Activated CD4-positive, CD25-positive, alpha-beta regulatory T cell treated with anti-CD3 and anti-CD28 coated beads, Interleukin-2, amount 50 U/mL, for 24 hours (primary cell): ENCODE results near the gene DNAI2.

Source experiments
- ATAC-seq, 2 donors: fragments of 150-1000 bp; cut with Tn5 transposase; one replicate each; pipeline ENCODE4 v1.10.0; 2021; ENCODE audit warnings: mild to moderate bottlenecking in 1 of 2, moderate library complexity in 1 of 2

Gene DNAI2

DNA sequence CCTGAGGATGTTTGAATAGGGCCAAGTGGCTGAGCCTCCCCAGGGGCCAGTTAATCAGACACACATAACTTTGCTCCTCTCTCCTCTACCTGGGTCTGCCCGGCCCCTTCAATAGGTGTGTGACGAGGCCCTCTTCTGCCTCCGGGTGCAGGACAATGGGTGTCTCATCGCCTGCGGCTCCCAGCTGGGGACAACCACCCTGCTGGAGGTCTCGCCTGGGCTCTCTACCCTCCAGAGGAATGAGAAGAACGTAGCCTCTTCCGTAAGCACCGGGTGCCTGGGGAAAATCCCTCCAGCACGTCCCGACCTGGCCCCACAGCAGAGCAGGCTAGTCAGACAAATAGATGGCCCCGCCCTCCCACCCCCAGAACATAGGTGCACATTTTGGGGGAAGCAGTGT, 35.9 kb downstream of the DNAI2 start:
- no peak for ATAC-seq

GRCh38 chr17:74314877-74315276, 40.8 kb downstream of the DNAI2 start:
- no peak for ATAC-seq

- ATAC-seq, result no peak
Observed at GRCh38 chr17:74316220-74316619, 42.2 kb downstream of the DNAI2 start.

GRCh38 chr17:74317071-74317470, 43.0 kb downstream of the DNAI2 start:
- no peak for ATAC-seq

GRCh38 chr17:74318391-74318790, 44.4 kb downstream of the DNAI2 start:
- ATAC-seq, result no peak

DNA sequence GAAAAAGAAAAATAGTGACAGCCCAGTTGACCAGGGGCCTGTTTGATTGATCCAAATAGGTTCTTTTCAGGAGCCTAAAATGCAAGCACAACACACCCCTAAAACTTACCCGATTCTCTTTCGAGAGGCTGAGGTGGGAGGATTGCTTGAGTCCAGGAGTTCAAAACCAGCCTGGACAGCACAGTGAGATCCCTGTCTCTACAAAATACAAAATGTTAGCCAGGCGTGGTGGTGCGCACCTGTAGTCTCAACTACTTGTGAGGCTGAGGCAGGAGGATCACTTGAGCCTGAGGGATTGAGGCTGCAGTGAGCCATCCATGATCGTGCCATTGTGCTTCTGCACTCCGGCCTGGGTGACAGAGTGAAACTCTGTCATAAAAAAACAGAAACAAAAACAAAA, 50.5 kb downstream of the DNAI2 start:
- ATAC-seq, result no peak

- ATAC-seq, result no peak
Observed at GRCh38 chr17:74325376-74325742, 51.3 kb downstream of the DNAI2 start.

DNA sequence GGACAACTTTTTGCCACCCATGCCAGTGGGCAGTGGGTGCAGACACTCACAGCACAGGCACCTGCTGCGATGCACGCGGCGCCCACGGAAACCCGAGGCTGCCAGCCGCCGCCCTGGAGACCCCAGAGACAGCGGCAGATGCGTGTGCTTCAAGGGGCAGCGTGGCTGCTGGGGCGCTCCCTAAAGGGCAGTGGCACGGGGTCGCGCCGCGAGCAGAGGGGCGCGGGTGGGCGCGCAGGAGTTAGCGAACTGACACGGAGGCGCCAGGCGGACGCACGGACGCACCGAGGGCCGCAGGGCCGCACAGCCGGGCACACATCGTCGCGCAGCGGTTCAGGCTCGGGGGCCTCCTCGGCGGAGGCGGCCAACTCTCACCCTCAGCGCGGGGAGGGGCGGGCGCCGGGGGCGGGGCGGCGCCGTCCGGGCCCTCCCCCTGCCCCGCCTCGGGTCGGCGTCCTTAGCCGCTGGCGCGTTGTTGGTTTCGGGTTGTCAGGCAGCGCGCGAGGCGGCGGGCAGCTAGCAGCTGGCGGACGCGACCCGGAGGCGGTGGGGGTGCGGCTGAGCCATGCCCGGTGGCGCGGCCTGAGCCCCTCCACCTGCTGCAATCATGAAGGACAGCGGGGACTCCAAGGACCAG, 51.8 kb downstream of the DNAI2 start, which contains the start of gene KIF19:
Gene KIF19 (plus strand): TSS at position 484 of the 637 bp plus-strand sequence. CDS start 124 bp downstream, at position 608.
- peak; percentile 83 to 86 for ATAC-seq

DNA sequence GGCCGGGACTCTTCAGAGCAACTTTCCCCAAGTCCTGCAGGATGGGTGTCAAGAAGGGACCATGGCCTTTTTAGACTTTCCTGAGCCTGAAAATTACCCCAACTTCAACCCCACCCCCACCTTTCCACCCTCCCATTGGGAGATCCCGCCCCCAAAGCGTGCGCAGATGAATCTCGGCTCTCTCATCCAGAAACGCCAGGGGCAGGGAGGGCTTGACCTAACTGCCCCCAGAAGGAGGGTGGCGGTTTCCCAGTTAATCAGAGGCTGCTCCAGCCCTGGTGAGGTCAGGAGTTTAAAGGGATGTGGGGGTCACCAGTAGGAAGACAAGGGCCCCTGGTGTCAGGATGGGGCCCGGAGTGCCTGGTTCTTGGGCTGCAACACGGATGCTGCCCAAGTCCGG, 52.5 kb downstream of the DNAI2 start:
- no peak for ATAC-seq

DNA sequence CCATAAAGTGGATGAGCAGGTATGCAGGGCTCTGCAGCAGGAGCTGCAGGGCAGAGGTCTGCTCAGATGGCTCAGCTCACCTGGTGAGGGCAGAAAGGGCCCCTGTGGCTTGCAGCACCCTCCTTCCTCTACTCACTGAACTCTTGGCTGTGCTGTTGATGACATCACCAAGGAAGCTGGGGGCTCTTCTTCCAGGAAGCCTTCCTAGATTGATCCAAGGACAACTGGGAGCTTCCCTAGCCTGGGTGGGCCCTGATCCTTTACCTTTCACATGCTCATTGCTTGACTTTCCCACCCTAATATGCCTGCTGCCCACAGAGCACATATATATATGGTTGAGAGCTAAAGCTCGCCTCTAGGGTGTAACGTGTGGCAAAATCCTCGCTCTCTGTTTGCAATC, 54.5 kb downstream of the DNAI2 start:
- no peak for ATAC-seq

DNA sequence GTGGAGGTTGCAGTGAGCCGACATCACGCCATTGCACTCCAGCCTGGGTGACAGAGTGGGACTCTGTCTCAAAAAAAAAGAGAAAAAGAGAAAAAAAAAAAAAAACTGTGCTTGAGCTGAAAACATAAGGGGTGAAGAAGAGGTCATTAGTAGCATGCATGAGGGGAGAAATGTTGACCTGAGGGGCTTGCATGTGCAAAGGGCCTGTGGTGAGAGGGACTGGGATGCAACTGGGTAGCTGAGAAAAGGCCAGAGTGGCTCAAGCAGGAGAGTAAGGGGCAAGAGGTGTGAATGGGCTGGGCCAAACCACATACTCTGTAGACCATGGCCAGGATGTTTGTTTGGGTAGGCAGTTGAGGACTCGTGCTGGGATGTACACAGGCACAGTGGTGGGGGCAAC, 55.3 kb downstream of the DNAI2 start:
- ATAC-seq, result no peak

- ATAC-seq, result no peak
Observed at GRCh38 chr17:74330446-74330845, 56.4 kb downstream of the DNAI2 start.

DNA sequence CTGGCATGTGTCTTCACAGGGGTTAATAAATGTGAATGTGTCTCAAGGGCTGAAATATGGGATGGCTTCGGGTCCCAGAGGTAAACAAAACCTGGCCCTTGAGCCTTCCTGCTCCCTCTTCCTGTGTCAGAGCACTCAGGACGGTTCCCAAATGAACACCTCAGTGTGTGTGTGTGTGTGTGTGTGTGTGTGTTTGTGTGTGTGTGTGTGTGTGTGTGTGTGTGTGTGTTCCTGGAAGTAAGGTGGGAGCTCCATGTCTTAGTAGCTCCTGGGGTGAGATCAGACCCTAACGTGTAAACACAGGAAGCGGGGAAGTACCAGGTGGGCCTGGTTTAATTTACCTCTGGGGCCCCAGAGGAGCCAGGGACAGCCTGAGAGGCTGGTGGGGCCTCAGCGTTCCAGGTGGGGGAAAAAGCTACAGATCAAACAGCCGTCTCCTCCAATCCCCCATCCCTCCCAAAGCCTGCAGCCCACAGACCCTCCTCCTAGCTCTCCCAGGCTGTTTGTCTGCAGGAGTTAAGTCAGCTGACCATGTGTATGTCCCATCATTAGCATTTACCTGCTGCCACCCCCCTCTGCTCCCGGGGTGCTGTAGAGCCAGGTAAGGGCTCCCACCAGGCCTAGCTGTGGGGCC, 58.1 kb downstream of the DNAI2 start:
- ATAC-seq, result no peak

GRCh38 chr17:74332763-74333283, 58.8 kb downstream of the DNAI2 start:
- no peak for ATAC-seq

- ATAC-seq, result no peak
Observed at GRCh38 chr17:74334393-74335039, 60.5 kb downstream of the DNAI2 start.

DNA sequence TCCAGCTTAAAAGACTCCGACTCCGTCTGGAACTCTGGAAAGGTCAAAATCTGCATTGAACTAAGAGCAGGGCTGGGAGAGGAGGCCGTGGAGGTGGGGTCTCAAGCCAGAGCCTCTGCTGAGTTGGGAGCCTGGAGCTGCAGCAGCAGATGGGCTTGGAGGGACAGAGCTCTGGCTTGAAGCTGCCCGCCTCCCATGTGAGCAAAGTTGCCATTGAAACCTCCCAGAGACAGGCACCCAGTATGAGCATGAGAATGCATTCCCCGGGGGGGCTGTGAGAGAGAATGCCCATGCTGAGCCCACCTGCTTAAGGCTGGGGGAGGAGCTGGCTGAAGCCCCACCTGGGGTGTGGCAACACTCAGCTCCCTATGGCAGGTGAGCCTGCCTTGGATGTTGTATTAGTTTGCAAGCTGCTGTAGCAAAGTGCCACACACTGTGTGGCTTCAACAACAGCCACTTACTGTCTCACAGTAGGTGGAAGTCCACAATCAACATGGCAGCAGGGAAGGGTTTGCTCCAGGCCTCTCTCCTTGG, 61.6 kb downstream of the DNAI2 start:
- no peak for ATAC-seq

- no peak for ATAC-seq
Observed at GRCh38 chr17:74336307-74336706, 62.3 kb downstream of the DNAI2 start.

GRCh38 chr17:74337834-74338500, 63.9 kb downstream of the DNAI2 start:
- no peak for ATAC-seq

- ATAC-seq, result no peak
Observed at GRCh38 chr17:74339537-74340195, 65.6 kb downstream of the DNAI2 start.

DNA sequence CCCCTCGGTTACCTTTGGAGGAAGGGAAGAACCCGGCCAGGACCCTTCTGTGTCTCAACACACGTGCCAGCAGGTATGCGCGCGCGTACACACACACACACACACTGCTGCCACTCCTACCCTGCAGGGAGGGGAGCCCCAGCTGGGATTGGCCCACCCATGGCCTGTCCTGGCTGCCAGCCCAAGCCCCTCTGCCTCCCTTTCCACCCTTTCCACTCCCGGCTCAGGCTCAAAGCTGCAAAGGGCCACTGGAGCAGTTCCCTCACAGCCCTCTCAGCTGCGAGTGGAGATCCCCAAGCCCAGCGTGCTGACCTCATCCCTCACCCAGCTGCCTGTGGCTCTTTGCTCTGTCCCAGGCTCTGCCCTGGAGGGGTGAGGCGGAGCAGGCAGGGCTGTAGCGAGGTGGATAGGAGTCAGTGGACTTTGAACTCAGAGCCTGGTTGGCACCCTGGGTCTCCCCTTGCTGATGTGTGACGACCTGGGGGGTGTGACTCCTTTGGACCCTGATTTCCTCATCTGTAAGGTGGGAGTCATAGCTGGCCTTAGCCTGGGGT, 66.5 kb downstream of the DNAI2 start:
- ATAC-seq, result no peak

DNA sequence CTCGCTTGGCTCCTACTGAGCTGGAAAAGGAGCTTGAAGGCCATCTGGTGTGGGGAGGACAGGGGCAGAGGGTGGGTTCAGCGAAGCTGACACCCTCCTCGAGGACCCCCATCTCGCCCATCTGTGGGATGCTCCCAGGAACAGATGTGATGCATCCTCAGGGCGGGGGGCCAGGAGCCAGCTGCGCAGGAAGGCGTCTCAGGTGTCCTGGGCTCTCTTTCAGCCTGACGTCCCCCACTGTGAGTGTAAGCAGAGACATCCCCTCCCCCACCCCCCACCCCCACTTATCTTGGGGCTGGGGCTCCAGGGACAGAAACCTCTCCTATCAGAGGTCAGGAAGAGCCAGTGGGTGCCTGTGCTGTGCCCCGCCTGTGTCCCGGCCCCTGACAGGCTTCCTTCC, 68.2 kb downstream of the DNAI2 start:
- ATAC-seq, result no peak

DNA sequence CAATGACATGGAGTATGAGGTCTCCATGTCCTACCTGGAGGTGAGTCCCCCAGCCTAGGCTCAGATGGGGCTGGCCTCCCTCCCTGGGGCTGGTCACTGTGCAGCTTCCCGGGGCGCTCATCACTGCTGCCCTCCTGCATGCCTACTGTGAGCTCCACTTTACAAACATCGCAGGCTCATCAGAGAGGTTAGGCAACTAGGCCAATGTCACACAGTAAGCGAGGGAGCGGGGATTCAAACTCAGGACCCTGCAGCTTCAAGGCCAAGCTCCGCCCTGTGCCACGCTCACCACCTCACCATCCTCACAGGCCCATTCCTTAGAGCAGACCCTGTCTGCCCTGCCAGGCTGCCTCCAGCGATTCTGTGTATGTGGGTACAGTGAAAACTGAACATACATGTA, 69.1 kb downstream of the DNAI2 start:
- ATAC-seq, result no peak
